22Rv1 (cell line): ENCODE data around the gene NXPE3.
"Not testable (repeated sequence)": the region's sequence is repeated elsewhere in the genome, so short reads cannot be mapped to it uniquely, and the experiment has no call there.

ENCODE experiments used
- H3K27ac ChIP-seq: fragments of 450-650 bp; 2 replicates; pipeline ENCODE4 v1.5.1; 2017
- CTCF ChIP-seq: fragments of 450-650 bp; IDR thresholded peaks from 2 replicates; pipeline ENCODE4 v1.5.1; 2017; ENCODE audit warnings: mild to moderate bottlenecking
- ZFX ChIP-seq: fragments of 450-650 bp; IDR thresholded peaks from 2 replicates; pipeline ENCODE4 v1.6.1; 2017; ENCODE audit warnings: antibody characterized with exemption, borderline replicate concordance

NXPE3 gene

GRCh38 chr3:101779047-101779821 is at the start of gene NXPE3:
TSS of gene NXPE3 (plus strand) at chr3:101779211. CDS start at chr3:101785597, 6,386 bp downstream.
- peak within 1 kb of the TSS; percentile 74 for H3K27ac ChIP-seq
- TF ChIP-seq ZFX = no peak
- TF ChIP-seq CTCF = no peak

GRCh38 chr3:101729586-101729985 is 49.4 kb upstream of the NXPE3 start:
- no peak overlapping the region for H3K27ac ChIP-seq
- no peak for TF ChIP-seq CTCF

GRCh38 chr3:101730839-101731238 is 48.2 kb upstream of the NXPE3 start:
- TF ChIP-seq ZFX (no peak), CTCF (no peak)
- no peak overlapping the region for H3K27ac ChIP-seq

GRCh38 chr3:101732240-101732641 is 46.8 kb upstream of the NXPE3 start:
- no peak for TF ChIP-seq ZFX
- TF ChIP-seq CTCF = no peak
- H3K27ac ChIP-seq = no peak overlapping the region

- TF ChIP-seq ZFX (no peak), CTCF (no peak)
- H3K27ac ChIP-seq = no peak overlapping the region
Measured at GRCh38 chr3:101735833-101736232, 43.2 kb upstream of the NXPE3 start.

GRCh38 chr3:101741914-101742313 is 37.1 kb upstream of the NXPE3 start:
- not testable (repeated sequence) for H3K27ac ChIP-seq

- H3K27ac ChIP-seq = no peak overlapping the region
- no peak for TF ChIP-seq CTCF
- TF ChIP-seq ZFX = no peak
Measured at GRCh38 chr3:101744811-101745210, 34.2 kb upstream of the NXPE3 start.

GRCh38 chr3:101745934-101746333 is 33.1 kb upstream of the NXPE3 start:
- not testable (repeated sequence) for H3K27ac ChIP-seq

GRCh38 chr3:101753386-101754113 is 25.5 kb upstream of the NXPE3 start:
- H3K27ac ChIP-seq = not testable (repeated sequence)
